ENCODE measurements around the gene PPP4R2.

Gene PPP4R2

GRCh38 chr3:73074781-73075180 lies 78.2 kb downstream of the PPP4R2 start:
- H3K4me1 ChIP-seq (ENCODE audit: control insufficient read depth in 1 of 2, insufficient read depth in 2 of 2, low read length in 2 of 2): no peaks in the 10 kb centered on the region
- H2BK5ac ChIP-seq (ENCODE audit: low read depth, low read length, poor library complexity): no peak overlapping the region
- no peak overlapping the region for H3K14ac ChIP-seq (ENCODE audit: low read length)
- no peak overlapping the region for H3K27ac ChIP-seq (ENCODE audit: low read depth, low read length)
- H3K79me2 ChIP-seq (ENCODE audit: control insufficient read depth, insufficient read depth, low read length, poor library complexity): no peaks in the 10 kb centered on the region
- H3K9ac ChIP-seq (ENCODE audit: low read length): no peak overlapping the region
- H3K79me1 ChIP-seq (ENCODE audit: low read length): no peaks in the 10 kb centered on the region
- H3K4me3 ChIP-seq (ENCODE audit: low read depth, low read length): no peak overlapping the region
- peak; percentile 38 to 78 for DNase-seq
- H3K36me3 ChIP-seq (ENCODE audit: control insufficient read depth in 1 of 2, insufficient read depth in 2 of 2, low read length in 2 of 2): no peaks in the 10 kb centered on the region
- no peaks in the 10 kb centered on the region for H3K27me3 ChIP-seq (ENCODE audit: insufficient read depth, low read length)
- H2BK120ac ChIP-seq (ENCODE audit: insufficient read depth, low read length, poor library complexity): no peak overlapping the region
- H3K4ac ChIP-seq (ENCODE audit: low read depth, low read length): no peak overlapping the region
- H2AK5ac ChIP-seq (ENCODE audit: low read length): no peak overlapping the region
- H4K12ac ChIP-seq (ENCODE audit: low read depth, low read length): no peak overlapping the region
- H2AFZ ChIP-seq (ENCODE audit: insufficient read depth, low read length, poor library complexity): no peak overlapping the region
- no peak overlapping the region for H3K18ac ChIP-seq (ENCODE audit: low read length)
- no peak overlapping the region for H2BK12ac ChIP-seq (ENCODE audit: low read length)
- H4K8ac ChIP-seq (ENCODE audit: low read depth, low read length): no peak overlapping the region
- no peak overlapping the region for H3K4me2 ChIP-seq (ENCODE audit: low read length)
- H3K23ac ChIP-seq (ENCODE audit: low read length): no peak overlapping the region
- H4K91ac ChIP-seq (ENCODE audit: low read depth, low read length): no peak overlapping the region
- no CpG with 5 or more reads among the region's 8 CpGs for WGBS (ENCODE audit: extremely low coverage, insufficient coverage, insufficient read length)
- H3K9me3 ChIP-seq (ENCODE audit: insufficient read depth, low read depth, low read length): no peaks in the 10 kb centered on the region

- Histone ChIP-seq H3K23ac (ENCODE audit: low read length) (no peak overlapping the region), H3K4ac (ENCODE audit: low read depth, low read length) (no peak overlapping the region), H3K18ac (ENCODE audit: low read length) (no peak overlapping the region), H3K79me1 (ENCODE audit: low read length) (no peaks in the 10 kb centered on the region), H2AK5ac (ENCODE audit: low read length) (no peak overlapping the region), H3K4me3 (ENCODE audit: low read depth, low read length) (no peak overlapping the region), H3K27me3 (ENCODE audit: insufficient read depth, low read length) (no peaks in the 10 kb centered on the region), H2BK12ac (ENCODE audit: low read length) (no peak overlapping the region), H3K36me3 (ENCODE audit: control insufficient read depth in 1 of 2, insufficient read depth in 2 of 2, low read length in 2 of 2) (no peaks in the 10 kb centered on the region), H3K9me3 (ENCODE audit: insufficient read depth, low read depth, low read length) (no peaks in the 10 kb centered on the region), H3K27ac (ENCODE audit: low read depth, low read length) (no peak overlapping the region), H4K12ac (ENCODE audit: low read depth, low read length) (no peak overlapping the region), H3K14ac (ENCODE audit: low read length) (no peak overlapping the region), H4K8ac (ENCODE audit: low read depth, low read length) (no peak overlapping the region), H3K79me2 (ENCODE audit: control insufficient read depth, insufficient read depth, low read length, poor library complexity) (no peaks in the 10 kb centered on the region), H2BK5ac (ENCODE audit: low read depth, low read length, poor library complexity) (no peak overlapping the region), H3K4me2 (ENCODE audit: low read length) (no peak overlapping the region), H2BK120ac (ENCODE audit: insufficient read depth, low read length, poor library complexity) (no peak overlapping the region), H3K9ac (ENCODE audit: low read length) (no peak overlapping the region), H2AFZ (ENCODE audit: insufficient read depth, low read length, poor library complexity) (no peak overlapping the region), H4K91ac (ENCODE audit: low read depth, low read length) (no peak overlapping the region), H3K4me1 (ENCODE audit: control insufficient read depth in 1 of 2, insufficient read depth in 2 of 2, low read length in 2 of 2) (no peaks in the 10 kb centered on the region)
- no CpG with 5 or more reads among the region's 17 CpGs for WGBS (ENCODE audit: extremely low coverage, insufficient coverage, insufficient read length)
- no peak for DNase-seq
Measured at GRCh38 chr3:73080216-73080966, 83.8 kb downstream of the PPP4R2 start.

- Histone ChIP-seq H3K9me3 (ENCODE audit: insufficient read depth, low read depth, low read length) (no peaks in the 10 kb centered on the region), H2BK12ac (ENCODE audit: low read length) (no peak overlapping the region), H2AK5ac (ENCODE audit: low read length) (no peak overlapping the region), H3K4ac (ENCODE audit: low read depth, low read length) (no peak overlapping the region), H2BK5ac (ENCODE audit: low read depth, low read length, poor library complexity) (no peak overlapping the region), H3K36me3 (ENCODE audit: control insufficient read depth in 1 of 2, insufficient read depth in 2 of 2, low read length in 2 of 2) (no peaks in the 10 kb centered on the region), H3K23ac (ENCODE audit: low read length) (no peak overlapping the region), H2BK120ac (ENCODE audit: insufficient read depth, low read length, poor library complexity) (no peak overlapping the region), H3K4me3 (ENCODE audit: low read depth, low read length) (no peak overlapping the region), H3K4me2 (ENCODE audit: low read length) (no peak overlapping the region), H3K18ac (ENCODE audit: low read length) (no peak overlapping the region), H3K4me1 (ENCODE audit: control insufficient read depth in 1 of 2, insufficient read depth in 2 of 2, low read length in 2 of 2) (no peaks in the 10 kb centered on the region), H3K27ac (ENCODE audit: low read depth, low read length) (no peak overlapping the region), H3K9ac (ENCODE audit: low read length) (no peak overlapping the region), H3K79me1 (ENCODE audit: low read length) (no peaks in the 10 kb centered on the region), H3K14ac (ENCODE audit: low read length) (no peak overlapping the region), H3K27me3 (ENCODE audit: insufficient read depth, low read length) (no peaks in the 10 kb centered on the region), H3K79me2 (ENCODE audit: control insufficient read depth, insufficient read depth, low read length, poor library complexity) (no peaks in the 10 kb centered on the region), H2AFZ (ENCODE audit: insufficient read depth, low read length, poor library complexity) (no peak overlapping the region), H4K8ac (ENCODE audit: low read depth, low read length) (no peak overlapping the region), H4K12ac (ENCODE audit: low read depth, low read length) (no peak overlapping the region), H4K91ac (ENCODE audit: low read depth, low read length) (no peak overlapping the region)
- no peak for DNase-seq
- WGBS (ENCODE audit: extremely low coverage, insufficient coverage, insufficient read length): no CpG with 5 or more reads among the region's 8 CpGs
Measured at GRCh38 chr3:73081140-73081539, 84.5 kb downstream of the PPP4R2 start.

GRCh38 chr3:73084170-73084569 lies 87.6 kb downstream of the PPP4R2 start:
- H4K8ac ChIP-seq (ENCODE audit: low read depth, low read length): no peak overlapping the region

More at GRCh38 chr3:73084170-73084569, 87.6 kb downstream of the PPP4R2 start:
- no peak overlapping the region for H3K23ac ChIP-seq (ENCODE audit: low read length)
- no peak overlapping the region for H3K27ac ChIP-seq (ENCODE audit: low read depth, low read length)
- H3K4ac ChIP-seq (ENCODE audit: low read depth, low read length): no peak overlapping the region
- no peaks in the 10 kb centered on the region for H3K36me3 ChIP-seq (ENCODE audit: control insufficient read depth in 1 of 2, insufficient read depth in 2 of 2, low read length in 2 of 2)
- no peak overlapping the region for H3K4me3 ChIP-seq (ENCODE audit: low read depth, low read length)
- no peak overlapping the region for H2BK12ac ChIP-seq (ENCODE audit: low read length)
- no peaks in the 10 kb centered on the region for H3K79me2 ChIP-seq (ENCODE audit: control insufficient read depth, insufficient read depth, low read length, poor library complexity)
- no peak overlapping the region for H2AK5ac ChIP-seq (ENCODE audit: low read length)
- H4K12ac ChIP-seq (ENCODE audit: low read depth, low read length): no peak overlapping the region
- no peaks in the 10 kb centered on the region for H3K9me3 ChIP-seq (ENCODE audit: insufficient read depth, low read depth, low read length)
- H3K4me2 ChIP-seq (ENCODE audit: low read length): no peak overlapping the region
- no peak overlapping the region for H4K91ac ChIP-seq (ENCODE audit: low read depth, low read length)
- H3K4me1 ChIP-seq (ENCODE audit: control insufficient read depth in 1 of 2, insufficient read depth in 2 of 2, low read length in 2 of 2): no peaks in the 10 kb centered on the region
- no peak overlapping the region for H3K18ac ChIP-seq (ENCODE audit: low read length)
- no CpG with 5 or more reads among the region's 2 CpGs for WGBS (ENCODE audit: extremely low coverage, insufficient coverage, insufficient read length)
- DNase-seq: no peak
- H3K9ac ChIP-seq (ENCODE audit: low read length): no peak overlapping the region
- no peak overlapping the region for H2AFZ ChIP-seq (ENCODE audit: insufficient read depth, low read length, poor library complexity)
- H2BK5ac ChIP-seq (ENCODE audit: low read depth, low read length, poor library complexity): no peak overlapping the region
- no peak overlapping the region for H2BK120ac ChIP-seq (ENCODE audit: insufficient read depth, low read length, poor library complexity)
- no peaks in the 10 kb centered on the region for H3K79me1 ChIP-seq (ENCODE audit: low read length)
- no peak overlapping the region for H3K14ac ChIP-seq (ENCODE audit: low read length)
- no peaks in the 10 kb centered on the region for H3K27me3 ChIP-seq (ENCODE audit: insufficient read depth, low read length)

Data from trophoblast cell (in vitro differentiated cells and primary cell).